ENCODE measurements around the gene ZFX.

- TF ChIP-seq POLR2AphosphoS5 (IDR thresholded peaks at IDR 0.05; ENCODE audit: low read depth, low read length) (no peak), SIN3A (IDR thresholded peaks at IDR 0.05; ENCODE audit: borderline replicate concordance, insufficient read depth, low read length) (no peak)
Measured at GRCh38 chrX:24262309-24262708, 112.8 kb downstream of the ZFX start.
